Testis (tissue), 2 donors: ENCODE results near the gene PLCB1.

Experiments
- CTCF ChIP-seq, 3 experiments: fragments of 450-650 bp in 2 of 3; fragments of 200-600 bp in 1 of 3; sonication (generic) in 1 of 3; IDR thresholded peaks; one replicate each; pipeline ENCODE4 v1.5.1; 2016 to 2019; ENCODE audit warnings: antibody characterized with exemption in 3 of 3, mild to moderate bottlenecking in 2 of 3, moderate library complexity in 1 of 3
- POLR2A ChIP-seq: fragments of 450-650 bp; IDR thresholded peaks from one replicate; pipeline ENCODE4 v1.6.1; 2017; ENCODE audit warnings: antibody characterized with exemption, mild to moderate bottlenecking, moderate library complexity

DNA sequence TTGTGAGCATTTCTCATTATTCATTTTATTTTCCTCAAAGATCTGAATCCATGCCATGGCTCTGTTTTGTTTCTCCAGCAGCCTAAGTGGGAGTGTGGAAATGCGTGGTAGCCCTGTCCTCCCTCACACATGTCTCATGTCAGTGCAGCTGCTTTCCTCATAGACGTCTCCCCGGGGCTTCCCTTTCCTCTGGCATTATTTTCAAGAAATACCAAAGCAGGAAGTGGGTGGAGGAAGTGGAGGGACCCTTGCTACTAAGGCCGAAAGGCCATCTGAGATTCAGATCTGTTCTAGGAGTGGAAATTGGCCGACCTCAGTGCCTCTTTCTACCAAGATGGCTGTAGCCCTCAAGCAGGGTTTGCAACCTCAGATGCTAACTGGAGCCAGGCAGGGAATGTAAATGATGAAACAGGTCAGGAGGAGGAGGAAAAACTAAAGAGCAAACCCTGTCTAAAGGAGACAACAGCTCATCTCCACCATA, 515.9 kb downstream of the PLCB1 start:
- TF ChIP-seq CTCF (IDR thresholded peaks at IDR 0.05) (no peak), POLR2A (no peak)
